GM11168 (cell line): Measurements from ENCODE around the gene MINDY2.

Source experiments
- in situ Hi-C: fragments of 300-500 bp; cut with MboI; formaldehyde crosslinking; loops from one replicate; pipeline ENCODE4 v1.12.0; 2022; ENCODE audit warnings: low sequenced_read_pairs; ENCODE audit not compliant: unreplicated experiment

Gene MINDY2

GRCh38 chr15:58770857-58771620 lies at the start of gene MINDY2:
Gene MINDY2, plus strand, starts transcription at chr15:58771302. Its CDS starts 94 bp downstream, at chr15:58771396.
- in situ Hi-C loops = no loop called here

GRCh38 chr15:58724466-58724865 lies 46.6 kb upstream of the MINDY2 start:
- in situ Hi-C loops = no loop called here

GRCh38 chr15:58726867-58727266 lies 44.2 kb upstream of the MINDY2 start:
- in situ Hi-C loops = no loop called here

GRCh38 chr15:58731756-58732535 lies 39.2 kb upstream of the MINDY2 start:
- in situ Hi-C loops = no loop called here

GRCh38 chr15:58732625-58733363 lies 38.3 kb upstream of the MINDY2 start:
- in situ Hi-C loops = no loop called here

- in situ Hi-C loops = no loop called here
Measured at GRCh38 chr15:58734859-58735258, 36.2 kb upstream of the MINDY2 start.

- in situ Hi-C loops = no loop called here
Measured at GRCh38 chr15:58736018-58736643, 35.0 kb upstream of the MINDY2 start.

GRCh38 chr15:58737298-58737697 lies 33.8 kb upstream of the MINDY2 start:
- in situ Hi-C loops = no loop called here

GRCh38 chr15:58738046-58738707 lies 32.9 kb upstream of the MINDY2 start:
- in situ Hi-C loops = no loop called here

- in situ Hi-C loops = no loop called here
Measured at GRCh38 chr15:58740436-58740835, 30.7 kb upstream of the MINDY2 start.

- in situ Hi-C loops = no loop called here
Measured at GRCh38 chr15:58741032-58741431, 30.1 kb upstream of the MINDY2 start.

- in situ Hi-C loops = no loop called here
Measured at GRCh38 chr15:58742022-58742813, 28.9 kb upstream of the MINDY2 start.

GRCh38 chr15:58742819-58743502 lies 28.1 kb upstream of the MINDY2 start:
- in situ Hi-C loops = no loop called here

- in situ Hi-C loops = no loop called here
Measured at GRCh38 chr15:58746174-58746573, 24.9 kb upstream of the MINDY2 start.

GRCh38 chr15:58748040-58748851 lies 22.9 kb upstream of the MINDY2 start:
- in situ Hi-C loops = no loop called here

GRCh38 chr15:58748852-58749531 lies 22.1 kb upstream of the MINDY2 start:
- in situ Hi-C loops = no loop called here
